Tibial nerve (tissue), 4 donors: ENCODE results near the gene NEK11. TPM values are rescaled to one million over a fixed set of nuclear protein-coding genes. Genes with fewer than 3 reads are reported as not detected.
A peak's percentile ranks its signal among the peaks of the same experiment; 100 is the strongest.

Experiments used
- DNase-seq, 2 donors: peaks; one replicate each; pipeline ENCODE4 v3.0.0-alpha.2; 2019; ENCODE audit warnings: low spot score in 2 of 2
- H3K27ac ChIP-seq, 4 donors: fragments of 200-600 bp; sonication (generic) in 3 of 4; one replicate each; pipeline ENCODE4 v1.5.1; 2017 to 2019; ENCODE audit warnings: mild to moderate bottlenecking in 1 of 4
- H3K27me3 ChIP-seq, 2 donors: fragments of 200-600 bp; sonication (generic) in 1 of 2; one replicate each; pipeline versions ENCODE4 v1.5.1 to v1.6.0; 2017 to 2019
- H3K36me3 ChIP-seq, 3 donors: fragments of 200-600 bp; sonication (generic); one replicate each; pipeline ENCODE4 v1.5.1; 2018 to 2019
- H3K4me1 ChIP-seq, 4 donors: fragments of 200-600 bp; sonication (generic) in 3 of 4; one replicate each; pipeline ENCODE4 v1.5.1; 2017 to 2019
- H3K4me3 ChIP-seq, 4 donors: fragments of 200-600 bp; sonication (generic) in 3 of 4; one replicate each; pipeline ENCODE4 v1.5.1; 2017 to 2019; ENCODE audit warnings: mild to moderate bottlenecking in 1 of 4, moderate library complexity in 1 of 4
- H3K9me3 ChIP-seq, 4 donors: fragments of 200-600 bp; sonication (generic) in 3 of 4; one replicate each; pipeline ENCODE4 v1.5.1; 2017 to 2019
- EP300 ChIP-seq, 2 donors: sonication (generic); formaldehyde crosslinking; IDR thresholded peaks; one replicate each; pipeline ENCODE4 v1.6.1; 2017; ENCODE audit warnings: antibody characterized with exemption in 2 of 2, mild to moderate bottlenecking in 1 of 2
- POLR2A ChIP-seq, 2 donors: fragments of 450-650 bp; IDR thresholded peaks; one replicate each; pipeline ENCODE4 v1.6.1; 2017; ENCODE audit warnings: antibody characterized with exemption in 2 of 2, mild to moderate bottlenecking in 2 of 2, moderate library complexity in 2 of 2
- WGBS, 2 donors: methylation state at CpG; one replicate each; pipeline ENCODE4 v1.1.5; 2018; 5-methylcytosine and 5-hydroxymethylcytosine counted together
- total RNA-seq, 4 donors: library from RNA; depleted of rRNA; stranded (reverse); fragments of >200 nt; gene quantifications; one replicate each; pipeline ENCODE4 v1.1.0, GENCODE V29; 2016
- TF ChIP-seq, protein P1 (sequence below), 5 experiments: fragments of 200-600 bp in 3 of 5; fragments of 450-650 bp in 2 of 5; sonication (generic) in 3 of 5; IDR thresholded peaks; one replicate each; pipeline ENCODE4 v1.5.1; 2016 to 2019; ENCODE audit warnings: antibody characterized with exemption in 5 of 5, mild to moderate bottlenecking in 3 of 5, moderate library complexity in 2 of 5

NEK11 gene
- total RNA-seq, 4 donors from 2014 or later = 7.0 to 32.8 (median 15.3) TPM

GRCh38 chr3:131008326-131008725, 18.4 kb upstream of the NEK11 start:
- Histone ChIP-seq H3K27me3 (no peaks in the 10 kb centered on the region), H3K4me1 (peaks cover 0 to 5% (median 0%) of the 10 kb centered on the region in 4 donors), H3K36me3 (peaks cover 0 to 72% (median 0%) of the 10 kb centered on the region in 3 donors), H3K4me3 (no peak overlapping the region), H3K27ac (no peak overlapping the region), H3K9me3 (no peaks in the 10 kb centered on the region)
- 97 to 100% methylated on average over 1 of the region's 1 CpG for WGBS, 2 donors
- no peak for DNase-seq
- TF ChIP-seq, protein P1, sequence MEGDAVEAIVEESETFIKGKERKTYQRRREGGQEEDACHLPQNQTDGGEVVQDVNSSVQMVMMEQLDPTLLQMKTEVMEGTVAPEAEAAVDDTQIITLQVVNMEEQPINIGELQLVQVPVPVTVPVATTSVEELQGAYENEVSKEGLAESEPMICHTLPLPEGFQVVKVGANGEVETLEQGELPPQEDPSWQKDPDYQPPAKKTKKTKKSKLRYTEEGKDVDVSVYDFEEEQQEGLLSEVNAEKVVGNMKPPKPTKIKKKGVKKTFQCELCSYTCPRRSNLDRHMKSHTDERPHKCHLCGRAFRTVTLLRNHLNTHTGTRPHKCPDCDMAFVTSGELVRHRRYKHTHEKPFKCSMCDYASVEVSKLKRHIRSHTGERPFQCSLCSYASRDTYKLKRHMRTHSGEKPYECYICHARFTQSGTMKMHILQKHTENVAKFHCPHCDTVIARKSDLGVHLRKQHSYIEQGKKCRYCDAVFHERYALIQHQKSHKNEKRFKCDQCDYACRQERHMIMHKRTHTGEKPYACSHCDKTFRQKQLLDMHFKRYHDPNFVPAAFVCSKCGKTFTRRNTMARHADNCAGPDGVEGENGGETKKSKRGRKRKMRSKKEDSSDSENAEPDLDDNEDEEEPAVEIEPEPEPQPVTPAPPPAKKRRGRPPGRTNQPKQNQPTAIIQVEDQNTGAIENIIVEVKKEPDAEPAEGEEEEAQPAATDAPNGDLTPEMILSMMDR (IDR thresholded peaks at IDR 0.05) = no peak
- TF ChIP-seq POLR2A (IDR thresholded peaks at IDR 0.05) (no peak), EP300 (IDR thresholded peaks at IDR 0.05) (no peak)

- no peaks in the 10 kb centered on the region for H3K27me3 ChIP-seq
- no peaks in the 10 kb centered on the region for H3K9me3 ChIP-seq
- TF ChIP-seq EP300 (IDR thresholded peaks at IDR 0.05) (no peak), POLR2A (IDR thresholded peaks at IDR 0.05) (no peak)
- TF ChIP-seq, protein P1 (IDR thresholded peaks at IDR 0.05) = no peak
- H3K4me1 ChIP-seq = peaks cover 0 to 5% (median 0%) of the 10 kb centered on the region in 4 donors
- WGBS, 2 donors = 90 to 97% methylated on average over 1 of the region's 1 CpG
- H3K27ac ChIP-seq = no peak overlapping the region
- DNase-seq = no peak
- H3K36me3 ChIP-seq = peaks cover 0 to 82% (median 0%) of the 10 kb centered on the region in 3 donors
- no peak overlapping the region for H3K4me3 ChIP-seq
These were observed 17.0 kb upstream of the NEK11 start for GRCh38 chr3:131009698-131010097.

DNA sequence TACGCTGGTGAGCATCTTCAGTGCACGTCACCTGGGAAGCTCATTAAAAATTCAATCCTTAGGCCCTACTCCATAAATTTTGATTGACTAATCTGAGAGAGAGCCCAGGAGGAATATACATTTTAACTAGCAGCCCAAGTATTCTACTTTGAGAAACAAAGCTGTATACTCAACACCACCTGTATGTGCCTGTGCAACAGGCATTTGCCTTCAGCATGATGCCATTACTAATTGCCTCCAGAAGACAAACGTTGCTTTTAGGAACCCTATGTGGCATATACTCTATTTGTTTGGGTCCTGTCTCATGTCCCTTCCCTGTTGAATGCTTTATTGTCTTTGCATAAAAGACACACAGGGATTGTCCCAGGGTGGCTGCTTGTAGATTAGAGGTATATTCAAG, 7.7 kb upstream of the NEK11 start:
- no peaks in the 10 kb centered on the region for H3K9me3 ChIP-seq
- no peak for TF ChIP-seq POLR2A (IDR thresholded peaks at IDR 0.05)
- TF ChIP-seq, protein P1 (IDR thresholded peaks at IDR 0.05) = no peak
- no peak for TF ChIP-seq EP300 (IDR thresholded peaks at IDR 0.05)
- no peak overlapping the region for H3K27ac ChIP-seq
- no peak for DNase-seq
- H3K36me3 ChIP-seq = peaks cover 0 to 62% (median 0%) of the 10 kb centered on the region in 3 donors
- H3K4me3 ChIP-seq = no peak overlapping the region
- no peaks in the 10 kb centered on the region for H3K27me3 ChIP-seq
- WGBS, 2 donors = 72 to 79% methylated on average over 3 of the region's 3 CpGs
- H3K4me1 ChIP-seq = peaks cover 0 to 53% (median 2%) of the 10 kb centered on the region in 4 donors

DNA sequence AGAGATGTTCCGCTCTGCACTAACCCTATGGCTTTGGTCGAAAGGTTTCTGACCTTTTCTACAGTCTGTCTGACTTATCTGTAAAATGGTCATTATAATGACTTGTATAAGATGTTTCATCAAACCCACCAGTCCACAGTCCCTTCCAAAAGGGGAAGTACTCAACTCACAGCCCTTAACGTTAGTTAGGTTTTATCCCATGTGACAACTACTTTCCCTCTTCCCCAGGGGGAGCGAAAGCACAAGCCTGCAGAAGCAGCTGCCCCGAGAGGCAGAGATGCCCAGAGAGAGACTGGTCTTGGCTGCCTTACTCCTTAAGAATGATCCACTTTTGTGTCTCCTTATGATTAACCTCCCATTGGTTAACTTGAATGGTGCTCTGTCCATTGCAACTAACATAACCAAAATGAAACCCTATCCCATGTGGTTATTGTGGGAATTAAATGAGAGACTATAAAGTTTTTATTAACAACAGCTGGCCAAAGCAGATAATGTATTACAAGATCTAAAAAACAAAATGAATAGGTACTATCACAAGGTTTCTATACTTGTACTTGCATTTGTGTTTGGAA, 6.5 kb upstream of the NEK11 start:
- H3K36me3 ChIP-seq = peaks cover 0 to 59% (median 0%) of the 10 kb centered on the region in 3 donors
- H3K9me3 ChIP-seq = no peaks in the 10 kb centered on the region
- no peak overlapping the region for H3K4me3 ChIP-seq
- 69 to 74% methylated on average over 5 of the region's 5 CpGs for WGBS, 2 donors
- no peak overlapping the region for H3K27ac ChIP-seq
- H3K27me3 ChIP-seq = no peaks in the 10 kb centered on the region
- TF ChIP-seq, protein P1 (IDR thresholded peaks at IDR 0.05) = no peak
- TF ChIP-seq EP300 (IDR thresholded peaks at IDR 0.05) (no peak), POLR2A (IDR thresholded peaks at IDR 0.05) (no peak)
- no peak for DNase-seq
- peaks cover 0 to 65% (median 11%) of the 10 kb centered on the region in 4 donors for H3K4me1 ChIP-seq

DNA sequence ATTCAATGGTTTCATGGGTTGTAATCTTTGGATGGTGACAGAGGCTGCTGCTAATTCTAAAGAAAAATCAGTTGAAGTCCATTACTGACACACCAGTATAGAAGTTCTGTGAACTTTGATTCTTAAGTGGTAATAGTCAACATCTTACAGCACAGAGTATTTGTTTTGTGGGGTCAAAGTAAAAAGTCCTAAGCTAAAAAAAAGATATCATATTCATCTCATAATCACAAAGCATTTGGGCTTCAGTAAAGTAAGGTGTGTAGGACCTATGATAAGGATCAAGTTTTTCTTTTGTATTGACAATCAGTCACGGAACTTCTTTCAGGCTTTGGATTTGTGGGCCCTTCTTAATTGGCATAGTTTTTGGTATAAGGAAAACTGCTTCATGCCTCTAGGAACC, 1.1 kb upstream of the NEK11 start:
- H3K36me3 ChIP-seq = peaks cover 0 to 28% (median 0%) of the 10 kb centered on the region in 3 donors
- H3K4me3 ChIP-seq = peak overlapping the region; percentile 65 to 84 (median 78)
- DNase-seq = no peak
- 86 to 89% methylated on average over 1 of the region's 1 CpG for WGBS, 2 donors
- no peaks in the 10 kb centered on the region for H3K27me3 ChIP-seq
- peak overlapping the region in 1 of 4 donors; percentile 86 for H3K27ac ChIP-seq
- H3K9me3 ChIP-seq = no peaks in the 10 kb centered on the region
- TF ChIP-seq EP300 (IDR thresholded peaks at IDR 0.05) (no peak), POLR2A (IDR thresholded peaks at IDR 0.05) (no peak)
- peaks cover 0 to 67% (median 19%) of the 10 kb centered on the region in 4 donors for H3K4me1 ChIP-seq
